ENCODE data around the gene CDKAL1. TPM values are rescaled to one million over a fixed set of nuclear protein-coding genes. Genes with fewer than 3 reads are reported as not detected.

Gene CDKAL1
- total and polyA plus RNA-seq, 10 of the 15 experiments (the other 5 are each of a cell fraction or from before 2014, with no cell fraction given): 10.7 to 26.9 (median 17.3) TPM

GRCh38 chr6:20632696-20633095, 98.4 kb downstream of the CDKAL1 start:
- Histone ChIP-seq H3K4me3 (no peak overlapping the region), H2AFZ (ENCODE audit: control insufficient read depth, low read depth, low read length) (no peak overlapping the region), H3K4me2 (ENCODE audit: control insufficient read depth, insufficient read depth) (no peak overlapping the region), H3K4me1 (ENCODE audit: control insufficient read depth, insufficient read depth, low read length) (0 out of 2 replicates have a peak, but pooled peaks cover 7% of the 10 kb centered on the region), H4K20me1 (ENCODE audit: control insufficient read depth, insufficient read depth) (no peaks in the 10 kb centered on the region), H3K27me3 (replicated peaks in 1 of 2; ENCODE audit: control insufficient read depth in 2 of 2, insufficient read depth in 2 of 2, low read length in 1 of 2) (no peaks in the 10 kb centered on the region), H3K27ac (ENCODE audit: control insufficient read depth, insufficient read depth) (no peak overlapping the region), H3K9me3 (replicated peaks; ENCODE audit: control insufficient read depth, insufficient read depth, low read length) (no peaks in the 10 kb centered on the region; the same call in 2 of the 3 replicates), H3K36me3 (ENCODE audit: control insufficient read depth in 2 of 2, insufficient read depth in 2 of 2, low read length in 1 of 2) (no peaks in the 10 kb centered on the region), H3K9ac (ENCODE audit: control insufficient read depth, insufficient read depth, low read length) (no peak overlapping the region), H3K79me2 (ENCODE audit: control insufficient read depth, insufficient read depth, low read length) (no peaks in the 10 kb centered on the region)
- intact Hi-C loops (cut with micrococcal nuclease; ENCODE audit: unreplicated experiment): no loop called here
- no peak for ATAC-seq
- CTCF ChIA-PET: interaction anchor here (1.2 kb wide), 1 partner anchor 10 kb away, joined by 3 read pairs; no protein-coding TSS in a partner anchor
- DNase-seq (ENCODE audit: low read depth, low spot score): no peak
- no peak for TF ChIP-seq ZNF592 (IDR thresholded peaks at IDR 0.05)
- TF ChIP-seq PAX8 (IDR thresholded peaks at IDR 0.05): no peak
- no peak for TF ChIP-seq ATF2 (IDR thresholded peaks at IDR 0.05; ENCODE audit: low read length)
- TF ChIP-seq CREB1 (IDR thresholded peaks at IDR 0.05; ENCODE audit: low read depth): no peak
- no peak for TF ChIP-seq RAD21 (IDR thresholded peaks at IDR 0.05; ENCODE audit: insufficient read depth, low read depth, low read length)
- TF ChIP-seq MEF2B (IDR thresholded peaks at IDR 0.05; ENCODE audit: partially characterized antibody, poor library complexity, severe bottlenecking): no peak
- no peak for TF ChIP-seq LARP7 (IDR thresholded peaks at IDR 0.05)
- no peak for TF ChIP-seq POLR2A (IDR thresholded peaks at IDR 0.05; ENCODE audit: low read depth, low read length)
- TF ChIP-seq MYB (IDR thresholded peaks at IDR 0.05; ENCODE audit: borderline replicate concordance, low read depth, low read length): no peak
- WGBS (ENCODE audit: insufficient coverage, insufficient replicate concordance, low lambda C conversion rate, missing lambda C conversion rate): 97% methylated on average over 4 of the region's 4 CpGs
- FAIRE-seq: no peak
- RAD21 ChIA-PET (ENCODE audit: unreplicated experiment): no interaction called here
- in situ Hi-C loops (cut with MboI): no loop called here
- SMC1A ChIA-PET (ENCODE audit: uncharacterized antibody, unreplicated experiment): no interaction called here
- no TSS peak for BruUV-seq (replicated peaks)
- POLR2A ChIA-PET: no interaction called here
